Measurements from ENCODE around the gene NEK7. TPM values are rescaled to one million over a fixed set of nuclear protein-coding genes. Genes with fewer than 3 reads are reported as not detected.

NEK7 gene
- total RNA-seq, 3 donors from 2014 or later (not counting 1 experiment from before 2014, with no cell fraction given), result 34.1 to 57.5 (median 42.1) TPM

GRCh38 chr1:198241553-198241952 lies 84.8 kb downstream of the NEK7 start:
- intact Hi-C loops (cut with micrococcal nuclease), result no loop called here
- ATAC-seq, result peak in 1 of 3 donors; percentile 17
- Mint-ChIP-seq H3K4me1 (peaks cover 35 to 37% of the 10 kb centered on the region in 2 donors), H3K27me3 (ENCODE audit: low read depth in 2 of 2) (no peaks in the 10 kb centered on the region), H3K4me3 (peak overlapping the region; percentile 18), H3K36me3 (no peaks in the 10 kb centered on the region), H3K27ac (peak overlapping the region; percentile 61 to 72), H3K9me3 (no peaks in the 10 kb centered on the region)
- Histone ChIP-seq H3K27ac (ENCODE audit: low read length) (no peak overlapping the region), H3K9me3 (ENCODE audit: control insufficient read depth, insufficient read depth, low read length) (no peaks in the 10 kb centered on the region), H3K4me1 (ENCODE audit: control insufficient read depth, insufficient read depth, low read length) (peaks cover 10% of the 10 kb centered on the region), H3K36me3 (ENCODE audit: control insufficient read depth, insufficient read depth, low read length) (no peaks in the 10 kb centered on the region), H3K27me3 (ENCODE audit: control insufficient read depth, insufficient read depth, low read length) (no peaks in the 10 kb centered on the region), H3K4me3 (ENCODE audit: low read length) (no peak overlapping the region)
- WGBS (ENCODE audit: insufficient coverage), result 50% methylated on average over 2 of the region's 2 CpGs
- no peak for DNase-seq
- TF ChIP-seq, protein P1, sequence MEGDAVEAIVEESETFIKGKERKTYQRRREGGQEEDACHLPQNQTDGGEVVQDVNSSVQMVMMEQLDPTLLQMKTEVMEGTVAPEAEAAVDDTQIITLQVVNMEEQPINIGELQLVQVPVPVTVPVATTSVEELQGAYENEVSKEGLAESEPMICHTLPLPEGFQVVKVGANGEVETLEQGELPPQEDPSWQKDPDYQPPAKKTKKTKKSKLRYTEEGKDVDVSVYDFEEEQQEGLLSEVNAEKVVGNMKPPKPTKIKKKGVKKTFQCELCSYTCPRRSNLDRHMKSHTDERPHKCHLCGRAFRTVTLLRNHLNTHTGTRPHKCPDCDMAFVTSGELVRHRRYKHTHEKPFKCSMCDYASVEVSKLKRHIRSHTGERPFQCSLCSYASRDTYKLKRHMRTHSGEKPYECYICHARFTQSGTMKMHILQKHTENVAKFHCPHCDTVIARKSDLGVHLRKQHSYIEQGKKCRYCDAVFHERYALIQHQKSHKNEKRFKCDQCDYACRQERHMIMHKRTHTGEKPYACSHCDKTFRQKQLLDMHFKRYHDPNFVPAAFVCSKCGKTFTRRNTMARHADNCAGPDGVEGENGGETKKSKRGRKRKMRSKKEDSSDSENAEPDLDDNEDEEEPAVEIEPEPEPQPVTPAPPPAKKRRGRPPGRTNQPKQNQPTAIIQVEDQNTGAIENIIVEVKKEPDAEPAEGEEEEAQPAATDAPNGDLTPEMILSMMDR (IDR thresholded peaks at IDR 0.05), result no peak

- DNase-seq (no peak), ATAC-seq (no peak)
- Histone ChIP-seq H3K36me3 (ENCODE audit: control insufficient read depth, insufficient read depth, low read length) (no peaks in the 10 kb centered on the region), H3K27ac (ENCODE audit: low read length) (no peak overlapping the region), H3K9me3 (ENCODE audit: control insufficient read depth, insufficient read depth, low read length) (no peaks in the 10 kb centered on the region), H3K4me1 (ENCODE audit: control insufficient read depth, insufficient read depth, low read length) (peaks cover 10% of the 10 kb centered on the region), H3K4me3 (ENCODE audit: low read length) (no peak overlapping the region), H3K27me3 (ENCODE audit: control insufficient read depth, insufficient read depth, low read length) (no peaks in the 10 kb centered on the region)
- Mint-ChIP-seq H3K27me3 (ENCODE audit: low read depth in 2 of 2) (no peaks in the 10 kb centered on the region), H3K9me3 (no peaks in the 10 kb centered on the region), H3K4me1 (peaks cover 45 to 53% of the 10 kb centered on the region in 2 donors), H3K4me3 (no peak overlapping the region), H3K27ac (no peak overlapping the region), H3K36me3 (no peaks in the 10 kb centered on the region)
- intact Hi-C loops (cut with micrococcal nuclease), result no loop called here
- TF ChIP-seq, protein P1 (IDR thresholded peaks at IDR 0.05), result no peak
These were observed 88.0 kb downstream of the NEK7 start for GRCh38 chr1:198244772-198245171.

GRCh38 chr1:198245379-198245778 lies 88.6 kb downstream of the NEK7 start:
- TF ChIP-seq, protein P1 (IDR thresholded peaks at IDR 0.05), result no peak
- H3K9me3 ChIP-seq (ENCODE audit: control insufficient read depth, insufficient read depth, low read length), result no peaks in the 10 kb centered on the region
- intact Hi-C loops (cut with micrococcal nuclease), result no loop called here
- H3K27me3 Mint-ChIP-seq (ENCODE audit: low read depth in 2 of 2), result no peaks in the 10 kb centered on the region
- peaks cover 10% of the 10 kb centered on the region for H3K4me1 ChIP-seq (ENCODE audit: control insufficient read depth, insufficient read depth, low read length)
- DNase-seq, result no peak
- H3K36me3 ChIP-seq (ENCODE audit: control insufficient read depth, insufficient read depth, low read length), result no peaks in the 10 kb centered on the region
- H3K36me3 Mint-ChIP-seq, result no peaks in the 10 kb centered on the region
- H3K4me3 ChIP-seq (ENCODE audit: low read length), result no peak overlapping the region
- H3K4me3 Mint-ChIP-seq, result no peak overlapping the region
- no peaks in the 10 kb centered on the region for H3K27me3 ChIP-seq (ENCODE audit: control insufficient read depth, insufficient read depth, low read length)
- ATAC-seq, result no peak
- H3K9me3 Mint-ChIP-seq, result no peaks in the 10 kb centered on the region
- WGBS (ENCODE audit: insufficient coverage), result 98% methylated on average over 2 of the region's 2 CpGs
- H3K4me1 Mint-ChIP-seq, result peaks cover 45 to 53% of the 10 kb centered on the region in 2 donors
- no peak overlapping the region for H3K27ac Mint-ChIP-seq
- no peak overlapping the region for H3K27ac ChIP-seq (ENCODE audit: low read length)

DNA sequence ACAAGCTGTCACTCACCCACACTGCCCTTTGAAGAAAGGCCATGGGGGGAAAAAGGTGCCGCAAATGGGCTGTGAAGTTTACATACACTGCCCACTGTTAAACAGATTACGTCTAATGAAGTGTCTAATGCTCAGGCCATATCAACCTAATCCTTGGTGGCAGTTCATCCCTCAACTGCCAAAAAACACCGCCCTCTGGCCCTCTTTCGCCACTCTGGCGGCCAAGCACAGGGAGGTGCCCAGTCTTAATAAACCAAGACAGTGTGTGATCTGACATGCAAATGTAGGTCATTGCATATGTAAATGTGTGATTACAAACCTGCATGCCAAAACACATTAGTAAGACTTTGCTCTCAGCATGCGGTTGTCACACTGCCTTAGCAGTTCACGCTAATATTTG lies 89.5 kb downstream of the NEK7 start:
- no peak for DNase-seq
- Histone ChIP-seq H3K4me1 (ENCODE audit: control insufficient read depth, insufficient read depth, low read length) (peaks cover 10% of the 10 kb centered on the region), H3K27me3 (ENCODE audit: control insufficient read depth, insufficient read depth, low read length) (no peaks in the 10 kb centered on the region), H3K4me3 (ENCODE audit: low read length) (no peak overlapping the region), H3K36me3 (ENCODE audit: control insufficient read depth, insufficient read depth, low read length) (no peaks in the 10 kb centered on the region), H3K27ac (ENCODE audit: low read length) (no peak overlapping the region), H3K9me3 (ENCODE audit: control insufficient read depth, insufficient read depth, low read length) (no peaks in the 10 kb centered on the region)
- intact Hi-C loops (cut with micrococcal nuclease), result no loop called here
- H3K4me3 Mint-ChIP-seq, result no peak overlapping the region
- no peaks in the 10 kb centered on the region for H3K27me3 Mint-ChIP-seq (ENCODE audit: low read depth in 2 of 2)
- H3K9me3 Mint-ChIP-seq, result no peaks in the 10 kb centered on the region
- TF ChIP-seq, protein P1 (IDR thresholded peaks at IDR 0.05), result no peak
- no peak overlapping the region for H3K27ac Mint-ChIP-seq
- H3K4me1 Mint-ChIP-seq, result peaks cover 46 to 56% of the 10 kb centered on the region in 2 donors
- no peak for ATAC-seq
- WGBS (ENCODE audit: insufficient coverage), result 98% methylated on average over 7 of the region's 7 CpGs
- no peaks in the 10 kb centered on the region for H3K36me3 Mint-ChIP-seq

All from natural killer cell (primary cell).